HG02623 (cell line): ENCODE data around the gene DHRS11.

ENCODE experiments used
- ATAC-seq: cut with Tn5 transposase; IDR thresholded peaks from one replicate; pipeline ENCODE4 v1.9.1; 2021; ENCODE audit warnings: moderate library complexity; ENCODE audit not compliant: unreplicated experiment

DHRS11 gene

DNA sequence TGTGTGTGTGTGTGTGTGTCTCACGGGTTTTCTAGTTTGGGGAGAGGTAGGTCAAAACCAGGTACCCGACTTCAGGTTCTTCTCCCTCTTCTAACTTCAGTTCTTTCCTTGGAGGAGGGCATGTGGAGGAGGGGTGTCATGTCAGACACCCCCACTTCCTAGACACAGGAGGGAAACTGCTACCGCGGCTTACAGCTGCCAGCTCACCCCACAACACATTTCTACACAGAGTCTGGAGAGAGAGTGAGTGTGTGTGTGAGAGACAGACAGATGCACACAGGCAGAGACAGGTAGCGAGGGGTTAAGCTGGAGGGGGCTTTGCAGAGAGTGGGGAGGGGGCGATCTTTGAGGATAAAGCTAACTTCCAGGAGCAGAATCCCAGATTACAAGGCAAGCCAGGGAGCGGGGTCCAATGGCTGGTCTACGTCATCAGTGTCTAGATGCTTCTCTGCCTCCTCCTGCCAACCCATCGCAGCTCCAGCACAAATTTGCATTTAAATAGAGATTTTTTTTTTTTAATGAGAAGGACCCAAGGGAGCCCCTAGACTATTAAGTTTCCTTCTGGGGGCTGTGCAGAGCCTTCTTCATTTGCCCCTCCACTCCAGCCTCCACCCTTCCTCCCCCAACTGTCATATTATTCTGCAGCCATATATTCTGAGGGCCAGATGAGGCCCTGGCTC is 58.6 kb downstream of the DHRS11 start:
- ATAC-seq = no peak
